Activated B cell treated with CpG ODN at 0.5 μM for 24 hours (primary cell): ENCODE results near the gene MYEOV. TPM values are rescaled to one million over a fixed set of nuclear protein-coding genes. Genes with fewer than 3 reads are reported as not detected.

Source experiments
- ATAC-seq: fragments of 200-7000 bp; cut with Tn5 transposase; one replicate; pipeline ENCODE4 v1.10.0; 2021; ENCODE audit warnings: low read depth, mild to moderate bottlenecking, moderate library complexity
- CTCF ChIA-PET: fragments of 350-600 bp; sonication (Branson Sonifier 250); formaldehyde crosslinking; loops from one replicate; lab custom pipeline; 2021; ENCODE audit warnings: antibody characterized with exemption; lab: Charles Lee
- POLR2A ChIA-PET: fragments of 350-600 bp; sonication (Branson Sonifier 250); formaldehyde crosslinking; loops from one replicate; lab custom pipeline; 2021; ENCODE audit warnings: antibody characterized with exemption; lab: Charles Lee
- DNase-seq: peaks from one replicate; pipeline ENCODE4 v3.0.0; 2022
- H3K27ac Mint-ChIP-seq: one replicate; pipeline ENCODE4 v1.8.0; 2020; ENCODE audit warnings: mixed read lengths
- H3K27me3 Mint-ChIP-seq: one replicate; pipeline ENCODE4 v1.8.0; 2021; ENCODE audit warnings: mixed read lengths
- H3K36me3 Mint-ChIP-seq: one replicate; pipeline ENCODE4 v1.8.0; 2021; ENCODE audit warnings: low read depth, mixed read lengths
- H3K4me1 Mint-ChIP-seq: one replicate; pipeline ENCODE4 v1.8.0; 2021; ENCODE audit warnings: mixed read lengths
- H3K4me3 Mint-ChIP-seq: one replicate; pipeline ENCODE4 v1.8.0; 2020; ENCODE audit warnings: mild to moderate bottlenecking, mixed read lengths
- H3K9me3 Mint-ChIP-seq: one replicate; pipeline ENCODE4 v1.8.0; 2020; ENCODE audit warnings: mixed read lengths
- CTCF ChIP-seq: fragments of 200-600 bp; IDR thresholded peaks from one replicate; pipeline ENCODE4 v1.8.0; 2022; ENCODE audit warnings: antibody characterized with exemption, mild to moderate bottlenecking
- intact Hi-C: fragments of 100-400 bp; cut with micrococcal nuclease; formaldehyde crosslinking; loops from one replicate; pipeline ENCODE4 v1.15.1; 2024
- total RNA-seq: library from RNA; stranded (reverse); gene quantifications from 2 replicates; pipeline ENCODE4 v1.2.3, GENCODE V29; 2022

MYEOV gene
- total RNA-seq, 1 donor from 2014 or later, result 0.62 TPM

GRCh38 chr11:69320326-69320725 is 26.4 kb downstream of the MYEOV start:
- no peak for DNase-seq
- H3K4me1 Mint-ChIP-seq, result no peaks in the 10 kb centered on the region
- H3K4me3 Mint-ChIP-seq, result no peak overlapping the region
- ATAC-seq, result no peak
- CTCF ChIA-PET, result no interaction called here
- TF ChIP-seq CTCF, result no peak
- H3K36me3 Mint-ChIP-seq, result no peaks in the 10 kb centered on the region
- intact Hi-C loops, result no loop called here
- no peak overlapping the region for H3K27ac Mint-ChIP-seq
- H3K9me3 Mint-ChIP-seq, result peaks cover 3% of the 10 kb centered on the region
- POLR2A ChIA-PET, result no interaction called here
- H3K27me3 Mint-ChIP-seq, result no peaks in the 10 kb centered on the region

GRCh38 chr11:69320756-69321741 is 27.1 kb downstream of the MYEOV start:
- intact Hi-C loops, result no loop called here
- DNase-seq, result no peak
- no peak for ATAC-seq
- CTCF ChIA-PET, result no interaction called here
- Mint-ChIP-seq H3K27me3 (no peaks in the 10 kb centered on the region), H3K4me1 (no peaks in the 10 kb centered on the region), H3K36me3 (no peaks in the 10 kb centered on the region), H3K27ac (no peak overlapping the region), H3K9me3 (peaks cover 3% of the 10 kb centered on the region), H3K4me3 (no peak overlapping the region)
- POLR2A ChIA-PET, result no interaction called here
- TF ChIP-seq CTCF, result no peak

DNA sequence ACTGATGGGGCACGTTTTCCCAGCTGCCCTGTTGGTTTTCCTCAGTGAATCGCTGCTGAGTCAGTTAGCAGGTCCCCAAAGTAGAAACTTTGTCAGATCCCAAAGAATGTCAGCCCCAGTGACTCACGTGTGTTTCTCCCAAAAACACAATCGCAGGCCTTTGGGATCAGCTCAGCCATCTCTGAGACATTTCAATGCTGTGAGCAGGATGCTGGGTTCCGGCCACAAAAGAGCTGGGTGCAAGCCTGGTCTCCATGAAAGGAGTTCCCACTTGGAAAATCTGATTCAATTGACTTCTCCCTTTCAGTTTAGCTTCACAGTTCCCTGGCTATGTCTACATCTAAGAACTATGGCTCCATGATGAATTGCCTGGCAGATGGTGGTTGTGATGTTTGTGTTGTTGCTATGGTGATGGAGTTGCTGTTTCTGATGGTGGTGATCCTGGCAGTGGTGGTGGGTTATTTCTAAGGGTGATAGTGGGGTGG is 28.0 kb downstream of the MYEOV start:
- ChIA-PET CTCF (no interaction called here), POLR2A (no interaction called here)
- intact Hi-C loops, result no loop called here
- Mint-ChIP-seq H3K4me3 (no peak overlapping the region), H3K4me1 (no peaks in the 10 kb centered on the region), H3K9me3 (peaks cover 3% of the 10 kb centered on the region), H3K27me3 (no peaks in the 10 kb centered on the region), H3K36me3 (no peaks in the 10 kb centered on the region), H3K27ac (no peak overlapping the region)
- no peak for TF ChIP-seq CTCF
- ATAC-seq (no peak), DNase-seq (no peak)

DNA sequence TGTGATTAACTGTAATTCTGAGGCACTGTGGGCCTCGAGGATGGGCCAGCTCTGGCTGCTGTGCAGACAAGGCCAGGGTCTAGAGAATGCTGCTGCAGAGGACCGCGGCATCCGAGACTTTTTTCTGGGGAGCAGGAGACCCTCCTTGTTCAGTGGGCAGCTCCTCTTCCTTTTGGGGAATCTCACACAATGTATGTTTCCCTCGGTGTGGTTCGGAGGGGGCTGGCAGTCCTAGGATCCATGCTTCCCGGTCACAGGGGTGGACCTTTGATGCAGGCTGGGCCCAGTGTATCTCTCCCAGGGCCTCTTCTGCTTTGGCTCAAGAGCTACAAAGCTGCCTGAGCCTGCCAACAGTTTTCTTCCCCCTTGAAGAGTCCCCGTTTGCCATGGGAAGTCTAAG is 31.5 kb downstream of the MYEOV start:
- no peak overlapping the region for H3K4me3 Mint-ChIP-seq
- no peak for DNase-seq
- intact Hi-C loops, result no loop called here
- no peaks in the 10 kb centered on the region for H3K4me1 Mint-ChIP-seq
- CTCF ChIA-PET, result no interaction called here
- no peak for TF ChIP-seq CTCF
- H3K27ac Mint-ChIP-seq, result no peak overlapping the region
- H3K36me3 Mint-ChIP-seq, result no peaks in the 10 kb centered on the region
- ATAC-seq, result no peak
- POLR2A ChIA-PET, result no interaction called here
- no peaks in the 10 kb centered on the region for H3K9me3 Mint-ChIP-seq
- H3K27me3 Mint-ChIP-seq, result no peaks in the 10 kb centered on the region

DNA sequence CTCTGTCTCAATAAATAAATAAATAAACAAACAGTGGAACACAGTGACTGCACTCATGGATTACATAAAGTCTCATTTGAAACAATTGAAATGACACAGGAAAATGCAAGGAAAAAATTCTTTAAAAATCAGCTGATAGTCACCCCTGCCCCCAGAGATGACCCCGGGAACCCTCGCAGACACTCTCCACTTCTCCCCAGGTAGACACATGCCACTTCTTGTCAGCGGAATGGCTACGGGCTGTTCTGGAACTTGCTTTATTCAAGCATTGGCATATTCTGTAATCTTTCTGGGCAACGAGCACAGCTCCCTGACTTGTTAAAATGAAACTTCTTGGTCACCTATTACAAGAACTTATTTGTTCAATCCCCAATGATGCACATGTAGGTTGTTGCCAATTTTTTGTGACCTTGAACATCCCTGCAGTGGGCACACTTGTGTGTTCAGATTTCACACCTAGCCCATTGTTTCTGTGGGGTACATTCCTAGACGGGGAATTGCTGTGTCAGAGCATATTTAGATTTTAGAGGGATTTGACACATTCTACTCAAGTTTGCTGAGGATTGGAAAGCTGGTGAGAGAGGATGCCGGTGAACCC is 32.8 kb downstream of the MYEOV start:
- intact Hi-C loops, result no loop called here
- H3K36me3 Mint-ChIP-seq, result no peaks in the 10 kb centered on the region
- no peak overlapping the region for H3K27ac Mint-ChIP-seq
- H3K4me1 Mint-ChIP-seq, result no peaks in the 10 kb centered on the region
- TF ChIP-seq CTCF, result no peak
- H3K4me3 Mint-ChIP-seq, result no peak overlapping the region
- ChIA-PET CTCF (no interaction called here), POLR2A (no interaction called here)
- DNase-seq (no peak), ATAC-seq (no peak)
- H3K27me3 Mint-ChIP-seq, result no peaks in the 10 kb centered on the region
- no peaks in the 10 kb centered on the region for H3K9me3 Mint-ChIP-seq
